GM18526 (cell line): ENCODE results near the gene PACRG.

ENCODE experiments used
- POLR2A ChIP-seq: IDR thresholded peaks from 3 replicates; pipeline ENCODE4 v1.6.1; 2011; ENCODE audit not compliant: insufficient read length; ENCODE audit errors: extremely low read depth

Gene PACRG

GRCh38 chr6:162705736-162706135 lies 22.0 kb upstream of the PACRG start:
- no peak for TF ChIP-seq POLR2A

- no peak for TF ChIP-seq POLR2A
Measured at GRCh38 chr6:162706232-162706631, 21.5 kb upstream of the PACRG start.

- TF ChIP-seq POLR2A, result no peak
Measured at GRCh38 chr6:162708971-162709370, 18.8 kb upstream of the PACRG start.

GRCh38 chr6:162709431-162709830 lies 18.3 kb upstream of the PACRG start:
- TF ChIP-seq POLR2A, result no peak

DNA sequence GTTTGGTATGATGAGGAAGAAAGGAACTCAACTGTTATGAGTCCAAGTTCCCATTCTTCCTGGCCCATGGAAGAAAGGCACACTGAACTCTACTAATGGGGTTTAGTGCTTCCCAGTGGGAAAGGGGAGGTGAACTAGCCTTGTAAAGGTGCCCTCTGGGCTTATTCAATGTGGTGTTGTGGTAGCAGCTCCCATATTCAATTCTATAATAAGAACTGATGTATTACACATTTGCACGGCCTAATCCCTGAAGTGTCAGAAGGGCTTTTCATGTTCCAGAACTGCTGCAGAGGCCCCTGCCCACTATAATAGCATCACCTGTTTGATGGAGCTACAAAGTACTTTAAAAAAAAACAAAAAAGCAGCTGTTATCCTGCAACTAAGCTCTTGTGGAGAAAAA lies 17.4 kb upstream of the PACRG start:
- TF ChIP-seq POLR2A, result no peak

DNA sequence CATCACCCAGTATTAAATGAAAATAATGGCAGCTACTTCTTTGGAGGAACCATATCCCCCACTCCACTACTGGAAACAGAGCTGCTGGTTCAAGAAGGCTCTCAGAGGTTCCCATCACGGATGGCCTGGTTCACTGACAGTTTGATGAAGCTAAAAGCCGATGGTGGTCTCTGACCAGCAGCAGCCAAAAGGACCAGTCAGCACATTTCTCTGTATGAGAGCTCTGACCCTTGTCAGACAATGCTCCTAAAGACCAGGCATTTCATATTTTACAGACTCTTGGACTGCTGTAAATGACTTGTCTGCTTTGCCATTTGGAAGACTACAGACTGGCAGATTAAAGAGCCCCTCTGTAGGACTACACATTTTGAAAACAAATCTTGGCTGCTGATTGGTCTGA lies 16.8 kb upstream of the PACRG start:
- no peak for TF ChIP-seq POLR2A

DNA sequence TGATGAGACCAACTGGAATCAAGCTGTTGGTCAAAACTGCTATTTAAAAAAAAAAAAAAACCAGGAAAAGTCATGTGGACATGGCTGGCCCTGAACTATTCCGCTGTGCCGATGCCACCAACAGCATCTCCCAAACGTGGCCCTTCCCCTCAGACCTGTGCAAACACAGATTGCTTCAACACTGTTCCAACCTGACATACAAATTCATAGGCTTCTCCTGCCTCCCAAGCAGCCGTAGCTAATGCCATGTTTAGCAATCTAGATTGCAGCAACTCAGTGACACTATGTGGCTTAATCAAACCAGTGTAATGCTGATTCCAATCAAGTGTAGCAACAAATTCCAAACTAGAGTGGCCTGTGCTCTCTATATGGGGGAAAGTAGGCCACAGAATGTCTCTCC lies 16.4 kb upstream of the PACRG start:
- TF ChIP-seq POLR2A, result no peak

GRCh38 chr6:162712694-162713093 lies 15.1 kb upstream of the PACRG start:
- TF ChIP-seq POLR2A, result no peak

- no peak for TF ChIP-seq POLR2A
Measured at GRCh38 chr6:162713974-162714780, 13.6 kb upstream of the PACRG start.

- TF ChIP-seq POLR2A, result no peak
Measured at GRCh38 chr6:162715601-162716000, 12.2 kb upstream of the PACRG start.

DNA sequence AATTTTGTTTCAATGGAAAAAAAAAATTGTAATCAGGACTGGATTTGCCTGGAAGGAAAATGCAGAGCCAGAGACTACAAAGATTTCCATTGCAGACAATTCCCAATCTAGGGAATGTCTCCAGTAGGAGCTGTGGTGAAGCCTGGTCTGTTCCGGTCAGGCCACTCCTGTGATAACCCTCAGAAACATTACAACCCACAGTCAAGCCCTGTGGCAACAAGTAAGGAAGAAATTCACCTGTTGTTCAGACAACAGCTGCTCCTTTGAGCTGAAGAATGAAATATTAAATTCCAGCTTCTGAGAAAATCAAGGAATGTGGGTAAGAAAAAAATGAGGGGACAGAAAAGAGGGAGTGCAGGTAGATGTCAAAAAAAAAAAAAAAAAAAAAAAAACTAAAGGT lies 8.2 kb upstream of the PACRG start:
- no peak for TF ChIP-seq POLR2A

DNA sequence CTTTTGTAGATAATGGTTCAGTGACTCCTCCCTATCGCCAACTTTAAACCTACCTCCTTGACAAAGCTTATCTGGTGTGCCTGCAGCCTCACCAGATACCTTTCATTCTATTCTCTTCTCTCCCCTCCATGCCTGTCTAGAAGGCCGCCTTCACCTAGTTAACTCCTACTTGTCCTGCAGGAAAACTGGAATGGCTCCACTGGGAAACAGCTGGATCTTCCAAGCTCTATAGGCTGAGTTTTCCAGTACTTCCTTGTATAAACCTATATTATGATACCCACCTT lies 6.4 kb upstream of the PACRG start:
- TF ChIP-seq POLR2A, result no peak

- TF ChIP-seq POLR2A, result no peak
Measured at GRCh38 chr6:162722226-162722625, 5.5 kb upstream of the PACRG start.

DNA sequence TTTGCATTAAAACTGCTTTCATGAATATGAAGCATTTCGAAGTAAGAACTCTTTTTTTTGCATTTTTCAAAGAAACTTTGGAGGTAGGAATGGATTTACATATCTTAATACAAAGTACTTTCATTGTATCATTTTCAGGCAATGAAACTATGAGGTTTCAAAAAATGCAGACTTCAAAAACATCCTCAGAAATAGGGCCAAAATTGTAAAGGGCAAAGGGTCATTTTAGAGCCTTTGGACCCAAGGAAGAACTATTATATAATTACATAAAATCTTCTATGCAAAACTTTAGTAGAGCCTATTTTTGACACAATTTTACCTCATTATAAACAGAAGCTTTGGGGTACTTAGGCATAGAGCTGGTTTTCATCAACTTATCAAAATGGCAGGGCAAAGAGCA lies 5.1 kb upstream of the PACRG start:
- no peak for TF ChIP-seq POLR2A

GRCh38 chr6:162726947-162727321 lies 840 bp upstream of the PACRG start:
- no peak for TF ChIP-seq POLR2A

DNA sequence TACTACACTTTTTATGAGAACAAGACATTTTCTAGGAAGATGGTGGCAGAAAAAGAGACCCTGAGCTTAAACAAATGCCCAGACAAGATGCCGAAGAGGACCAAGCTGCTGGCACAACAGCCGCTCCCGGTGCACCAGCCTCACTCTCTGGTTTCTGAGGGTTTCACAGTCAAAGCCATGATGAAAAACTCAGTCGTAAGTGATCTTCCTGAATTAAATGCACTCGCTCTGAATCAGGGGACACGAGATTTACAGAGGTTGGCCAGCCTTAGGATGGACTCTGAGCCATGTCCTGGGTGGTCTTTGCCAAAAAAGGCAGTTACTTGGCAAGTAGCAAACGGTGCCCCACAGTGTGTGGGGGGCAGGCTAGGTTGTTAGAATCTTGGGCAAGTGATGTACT lies 423 bp downstream of the PACRG start:
- no peak for TF ChIP-seq POLR2A

- TF ChIP-seq POLR2A, result no peak
Measured at GRCh38 chr6:162728706-162729105, 932 bp downstream of the PACRG start.
